Adrenal gland (tissue), 12 donors: ENCODE data around the gene DEFB128. TPM values are rescaled to one million over a fixed set of nuclear protein-coding genes. Genes with fewer than 3 reads are reported as not detected.
"Not testable (repeated sequence)": the region's sequence is repeated elsewhere in the genome, so short reads cannot be mapped to it uniquely, and the experiment has no call there.

Experiments
- DNase-seq, 7 donors: peaks; one replicate each; pipeline ENCODE4 v3.0.0-alpha.2; 2019 to 2020
- H3K27ac ChIP-seq, 5 donors: fragments of 200-600 bp; sonication (generic) in 4 of 5; 1 replicate in 3 of 5; 2 replicates in 2 of 5; pipeline versions ENCODE4 v1.5.1 to v1.8.0; 2016 to 2020; ENCODE audit warnings: mild to moderate bottlenecking in 1 of 5
- H3K27me3 ChIP-seq: fragments of 200-600 bp; 2 replicates; pipeline ENCODE4 v1.8.0; 2021
- H3K36me3 ChIP-seq, 2 donors: fragments of 200-600 bp; replicated peaks in 1 of 2; 1 replicate in 1 of 2; 2 replicates in 1 of 2; pipeline versions ENCODE4 v1.5.1 to v1.8.0; 2018 to 2022
- H3K4me1 ChIP-seq, 2 donors: fragments of 200-600 bp; replicated peaks in 1 of 2; 1 replicate in 1 of 2; 2 replicates in 1 of 2; pipeline versions ENCODE4 v1.5.1 to v1.8.0; 2018 to 2021
- H3K4me3 ChIP-seq, 4 donors: fragments of 200-600 bp; sonication (generic) in 3 of 4; one replicate each; pipeline ENCODE4 v1.5.1; 2016 to 2018
- H3K9me3 ChIP-seq, 3 donors: fragments of 200-600 bp; sonication (generic) in 1 of 3; replicated peaks in 1 of 3; 1 replicate in 2 of 3; 2 replicates in 1 of 3; pipeline versions ENCODE4 v1.5.1 to v1.8.0; 2016 to 2021
- CTCF ChIP-seq, 6 experiments: fragments of 450-650 bp in 4 of 6; fragments of 200-600 bp in 2 of 6; sonication (generic) in 1 of 6; IDR thresholded peaks; 1 replicate in 5 of 6; 2 replicates in 1 of 6; pipeline versions ENCODE4 v1.5.1 to v1.8.0; 2016 to 2021; ENCODE audit warnings: antibody characterized with exemption in 6 of 6, mild to moderate bottlenecking in 2 of 6, moderate library complexity in 1 of 6
- POLR2A ChIP-seq, 2 donors: fragments of 450-650 bp; IDR thresholded peaks; one replicate each; pipeline ENCODE4 v1.6.1; 2017; ENCODE audit warnings: antibody characterized with exemption in 2 of 2, mild to moderate bottlenecking in 2 of 2, moderate library complexity in 1 of 2
- WGBS, 4 donors: extraction: QIAGEN DNeasy Blood & Tissue Kit in 2 of 4; methylation state at CpG; one replicate each; pipeline versions ENCODE4 v1.1.5 to v1.1.7; 2013 to 2017; 5-methylcytosine and 5-hydroxymethylcytosine counted together
- intact Hi-C, 2 donors: fragments of 100-400 bp; cut with DNase I; formaldehyde crosslinking; loops; one replicate each; pipeline versions ENCODE4 v1.14.1 to v1.15.0; 2022 to 2023
- polyA plus RNA-seq, 3 donors: library from polyadenylated mRNA; stranded (reverse); fragments of 200-250 nt in 2 of 3; fragments of 350-450 nt in 1 of 3; fragmentation: Illumina TruSeq in 1 of 3; extraction: RNeasy Lipid Tissue Mini Kit (QIAGEN cat#74804) in 1 of 3; gene quantifications; one replicate each; pipeline ENCODE4 v1.2.3, GENCODE V29; 2013 to 2014
- total RNA-seq, 9 donors: library from RNA; depleted of rRNA in 4 of 9; stranded (reverse); fragments of >200 nt in 4 of 9; fragments of 120-200 nt in 1 of 9; fragmentation: NEBNext Ultra II Directional in 1 of 9; extraction: Animal tissue kit (Norgen Biotek cat#: 25700) in 1 of 9; gene quantifications; one replicate each; pipeline versions ENCODE4 v1.1.0 to v1.2.4, GENCODE V29; 2013 to 2023
- donor health status: healthy with polysubstance abuse.
- donor health status: Bipolar disorder and iron deficiency.
- donor health status: DM: yes; HTN: yes; CAD: no.
- donor health status: DM: no; HTN: no; CAD: no.
- donor health status: DM: no; HTN: no; CAD: no.
- donor health status: DM: yes; HTN: yes; CAD: no.

The DEFB128 gene
- total and polyA plus RNA-seq, 12 donors, result not detected

- whole genome bisulfite sequencing, 4 donors, result 60 to 74% (median 69%) methylated on average over 3 of the region's 3 CpGs
These were observed 38.1 kb upstream of the DEFB128 start for GRCh38 chr20:227439-228105.

GRCh38 chr20:226958-227357 lies 37.4 kb upstream of the DEFB128 start, which contains the start of gene DEFB129:
TSS of gene DEFB129 (plus strand) at chr20:227258. CDS start at chr20:227289, 31 bp downstream.
- intact Hi-C loops, result no loop called here
- peaks cover 7% of the 10 kb centered on the region for H3K27me3 ChIP-seq
- WGBS, 4 donors, result 72 to 84% (median 79%) methylated on average over 3 of the region's 3 CpGs
- H3K9me3 ChIP-seq, result no peaks in the 10 kb centered on the region
- H3K4me1 ChIP-seq, result no peaks in the 10 kb centered on the region
- no peak within 1 kb of the TSS for H3K27ac ChIP-seq
- no peak for DNase-seq
- H3K4me3 ChIP-seq, result no peak within 1 kb of the TSS
- no peaks in the 10 kb centered on the region for H3K36me3 ChIP-seq
- TF ChIP-seq CTCF (IDR thresholded peaks at IDR 0.05) (no peak), POLR2A (IDR thresholded peaks at IDR 0.05) (no peak)

More at GRCh38 chr20:227439-228105, 38.1 kb upstream of the DEFB128 start:
- no peaks in the 10 kb centered on the region for H3K4me1 ChIP-seq
- H3K27me3 ChIP-seq, result peaks cover 7% of the 10 kb centered on the region
- DNase-seq, result no peak
- intact Hi-C loops, result no loop called here
- H3K4me3 ChIP-seq, result no peak overlapping the region
- TF ChIP-seq CTCF (IDR thresholded peaks at IDR 0.05) (no peak), POLR2A (IDR thresholded peaks at IDR 0.05) (no peak)
- no peak overlapping the region for H3K27ac ChIP-seq
- H3K9me3 ChIP-seq, result no peaks in the 10 kb centered on the region
- H3K36me3 ChIP-seq, result no peaks in the 10 kb centered on the region

- H3K27me3 ChIP-seq, intact Hi-C loops, DNase-seq, H3K9me3 ChIP-seq, H3K4me1 ChIP-seq, H3K27ac ChIP-seq, H3K4me3 ChIP-seq, H3K36me3 ChIP-seq: not testable (repeated sequence)
- WGBS, 4 donors, result 77 to 84% (median 78%) methylated on average over 3 of the region's 3 CpGs
These were observed 36.4 kb upstream of the DEFB128 start for GRCh38 chr20:225879-226278.

- TF ChIP-seq POLR2A (IDR thresholded peaks at IDR 0.05) (no peak), CTCF (IDR thresholded peaks at IDR 0.05) (no peak)
These were observed 31.8 kb upstream of the DEFB128 start for GRCh38 chr20:221258-221830.

More at GRCh38 chr20:221258-221830, 31.8 kb upstream of the DEFB128 start:
- Histone ChIP-seq H3K27ac (no peak overlapping the region), H3K9me3 (no peaks in the 10 kb centered on the region), H3K36me3 (no peaks in the 10 kb centered on the region), H3K4me1 (no peaks in the 10 kb centered on the region), H3K27me3 (peaks cover 11% of the 10 kb centered on the region), H3K4me3 (no peak overlapping the region)
- DNase-seq, result no peak
- intact Hi-C loops, result no loop called here
- WGBS, 4 donors, result 46 to 59% (median 49%) methylated on average over 1 of the region's 1 CpG
